K562 (cell line): ENCODE data around the gene BLTP3B. TPM values are rescaled to one million over a fixed set of nuclear protein-coding genes. Genes with fewer than 3 reads are reported as not detected.

ENCODE experiments used
- ATAC-seq: fragments of 200-7000 bp; cut with Tn5 transposase; 3 replicates; pipeline ENCODE4 v1.9.1; 2020; ENCODE audit warnings: moderate library complexity
- BruUV-seq: library from RNA; stranded (reverse); fragments of 400-500 nt; replicated peaks from 2 replicates; lab custom pipeline; 2021; lab: Mats Ljungman, UMichigan
- CTCF ChIA-PET: fragments of 300-600 bp; formaldehyde crosslinking; extraction: SDS; loops from one replicate; lab custom pipeline; 2021; ENCODE audit warnings: low intra/inter-chr PET ratio; lab: Yijun Ruan, JAX
- POLR2A ChIA-PET: fragments of 300-600, 350-650 bp; sonication (Branson Sonifier 250); formaldehyde crosslinking; extraction: SDS; loops from one replicate; lab custom pipeline; 2021; ENCODE audit warnings: antibody characterized with exemption, inconsistent platforms; lab: Yijun Ruan, JAX
- DNase-seq, 4 experiments: peaks; one replicate each; pipeline versions ENCODE4 v3.0.0 to v3.0.0-alpha.2; 2011 to 2018; ENCODE audit warnings: low spot score in 3 of 4, mixed read lengths in 3 of 4; ENCODE audit errors: extremely low read depth in 1 of 4
- FAIRE-seq: peaks from 2 replicates; lab custom pipeline; 2011; peaks lifted over from hg19 to GRCh38; lab: Jason Lieb, UNC
- H2AFZ ChIP-seq: 2 replicates; pipeline ENCODE4 v1.6.0; 2011; ENCODE audit warnings: low read depth, low read length, control low read depth, inconsistent platforms
- H3K27ac ChIP-seq: fragments of 200-600 bp; 3 replicates; pipeline ENCODE4 v1.8.0; 2011; ENCODE audit warnings: low read depth, mild to moderate bottlenecking, control low read depth, inconsistent platforms, low read length, moderate library complexity, mixed read lengths; ENCODE audit errors: extremely low read depth
- H3K27me3 ChIP-seq, 2 experiments: fragments of 300-600 bp in 1 of 2; 2 replicates in 1 of 2; 3 replicates in 1 of 2; pipeline versions ENCODE4 v1.6.0 to v1.8.0; 2011; ENCODE audit warnings: inconsistent platforms in 2 of 2, low read length in 2 of 2, mild to moderate bottlenecking in 1 of 2, mixed read lengths in 1 of 2, moderate library complexity in 1 of 2; ENCODE audit not compliant: control insufficient read depth in 2 of 2, insufficient read depth in 2 of 2
- H3K36me3 ChIP-seq: fragments of 300-600 bp; 3 replicates; pipeline ENCODE4 v1.8.0; 2011; ENCODE audit warnings: mild to moderate bottlenecking, low read length, inconsistent platforms; ENCODE audit not compliant: control insufficient read depth, insufficient read depth
- H3K4me1 ChIP-seq, 2 experiments: fragments of 200-600 bp in 1 of 2; replicated peaks in 1 of 2; 2 replicates in 1 of 2; 3 replicates in 1 of 2; pipeline versions ENCODE4 v1.5.1 to v1.8.0; 2011; ENCODE audit warnings: inconsistent platforms in 2 of 2, low read length in 2 of 2, mild to moderate bottlenecking in 1 of 2, mixed read lengths in 1 of 2, moderate library complexity in 1 of 2; ENCODE audit not compliant: control insufficient read depth in 2 of 2, insufficient read depth in 2 of 2
- H3K4me2 ChIP-seq: 2 replicates; pipeline ENCODE4 v1.6.1; 2011; ENCODE audit warnings: low read length, control low read depth, inconsistent platforms, mixed read lengths; ENCODE audit not compliant: insufficient read depth
- H3K4me3 ChIP-seq: fragments of 200-600 bp; sonication (generic), shearing (Covaris generic); 2 replicates; pipeline ENCODE4 v1.5.1; 2016; ENCODE audit warnings: control low read depth, inconsistent platforms
- H3K79me2 ChIP-seq: fragments of 200-600 bp; 3 replicates; pipeline ENCODE4 v1.8.0; 2011; ENCODE audit warnings: low read length, inconsistent platforms; ENCODE audit not compliant: control insufficient read depth, insufficient read depth
- H3K9ac ChIP-seq, 2 experiments: 2 replicates each; pipeline versions ENCODE4 v1.6.0 to v1.6.1; 2011; ENCODE audit warnings: low read depth in 2 of 2, low read length in 2 of 2, control low read depth in 1 of 2, inconsistent platforms in 1 of 2, mild to moderate bottlenecking in 1 of 2, mixed read lengths in 1 of 2; ENCODE audit not compliant: insufficient read depth in 1 of 2
- H3K9me1 ChIP-seq: one replicate; pipeline ENCODE4 v1.6.0; 2011; ENCODE audit warnings: inconsistent platforms, mild to moderate bottlenecking, low read length, moderate library complexity; ENCODE audit not compliant: control insufficient read depth, insufficient read depth
- H3K9me3 ChIP-seq: replicated peaks from 2 replicates; pipeline ENCODE4 v1.5.1; 2011; ENCODE audit warnings: low read depth, low read length, inconsistent platforms; ENCODE audit not compliant: control insufficient read depth, insufficient read depth
- H4K20me1 ChIP-seq: replicated peaks from 2 replicates; pipeline ENCODE4 v1.6.1; 2011; ENCODE audit warnings: low read length, inconsistent platforms, mixed read lengths; ENCODE audit not compliant: control insufficient read depth, insufficient read depth
- ARHGAP35 ChIP-seq: fragments of 450-650 bp; IDR thresholded peaks from 2 replicates; pipeline ENCODE4 v1.6.1; 2018; ENCODE audit not compliant: partially characterized antibody
- BCLAF1 ChIP-seq, 2 experiments: fragments of 450-650 bp in 1 of 2; IDR thresholded peaks; 2 replicates each; pipeline ENCODE4 v1.6.1; 2011 to 2017; ENCODE audit warnings: low read depth in 2 of 2, antibody characterized with exemption in 1 of 2, borderline replicate concordance in 1 of 2, low read length in 1 of 2, mild to moderate bottlenecking in 1 of 2, mixed read lengths in 1 of 2; ENCODE audit not compliant: control insufficient read depth in 1 of 2
- CXXC5 ChIP-seq: fragments of 250-450 bp; sonication (Bioruptor Pico); IDR thresholded peaks from 2 replicates; pipeline ENCODE4 v1.8.0; 2022; ENCODE audit warnings: inconsistent platforms, mild to moderate bottlenecking, moderate library complexity
- FIP1L1 ChIP-seq: fragments of 200-400 bp; formaldehyde crosslinking; IDR thresholded peaks from 2 replicates; pipeline ENCODE4 v1.6.1; 2018; ENCODE audit warnings: mild to moderate bottlenecking, low read depth, low read length; ENCODE audit not compliant: poor library complexity, severe bottlenecking
- FOXJ3 ChIP-seq: sonication (generic); formaldehyde crosslinking; IDR thresholded peaks from 2 replicates; pipeline ENCODE4 v1.4.0; 2020; ENCODE audit warnings: mild to moderate bottlenecking, missing genetic modification reagents
- MTF1 ChIP-seq: fragments of 250-450 bp; sonication (Bioruptor Pico); IDR thresholded peaks from 2 replicates; pipeline ENCODE4 v1.9.0; 2021; ENCODE audit warnings: moderate library complexity, mild to moderate bottlenecking, inconsistent platforms, borderline replicate concordance
- NCOA1 ChIP-seq: fragments of 450-650 bp; IDR thresholded peaks from 2 replicates; pipeline ENCODE4 v1.6.1; 2016; ENCODE audit warnings: low read depth
- NFYB ChIP-seq: IDR thresholded peaks from 2 replicates; pipeline ENCODE4 v1.6.1; 2011; ENCODE audit warnings: mild to moderate bottlenecking, moderate library complexity; ENCODE audit not compliant: insufficient read length; ENCODE audit errors: extremely low read depth
- PTTG1 ChIP-seq: fragments of 450-650 bp; IDR thresholded peaks from 2 replicates; pipeline ENCODE4 v1.6.1; 2016; ENCODE audit warnings: low read depth, mild to moderate bottlenecking, missing genetic modification characterization, missing compliant biosample characterization
- RBM39 ChIP-seq: fragments of 200-400 bp; formaldehyde crosslinking; optimal IDR thresholded peaks from 2 replicates; pipeline ENCODE3; 2018; ENCODE audit warnings: low read depth, low read length
- SAFB ChIP-seq: fragments of 200-400 bp; formaldehyde crosslinking; IDR thresholded peaks from 2 replicates; pipeline ENCODE4 v1.6.1; 2017; ENCODE audit warnings: low read depth, low read length, borderline replicate concordance
- TAF1 ChIP-seq: IDR thresholded peaks from 2 replicates; pipeline ENCODE4 v1.6.1; 2011; ENCODE audit warnings: mild to moderate bottlenecking, low read length, moderate library complexity; ENCODE audit not compliant: insufficient read depth, control insufficient read depth, severe bottlenecking; ENCODE audit errors: extremely low read depth
- TGIF2 ChIP-seq: sonication (generic); formaldehyde crosslinking; IDR thresholded peaks from 2 replicates; pipeline ENCODE4 v1.8.1; 2022; ENCODE audit warnings: mild to moderate bottlenecking, missing genetic modification reagents, moderate library complexity
- ZEB2 ChIP-seq: fragments of 450-650 bp; IDR thresholded peaks from 2 replicates; pipeline ENCODE4 v1.6.1; 2016
- ZNF507 ChIP-seq: conservative IDR thresholded peaks from 2 replicates; pipeline ENCODE4 v1.6.1; 2017; ENCODE audit warnings: missing genetic modification characterization, missing compliant biosample characterization
- WGBS: fragments of 100-300 bp; shearing (Covaris generic); methylation state at CpG from one replicate; pipeline ENCODE4 v1.1.6; 2016; ENCODE audit warnings: low coverage, mixed read lengths; ENCODE audit not compliant: insufficient coverage; ENCODE audit errors: missing lambda C conversion rate; 5-methylcytosine and 5-hydroxymethylcytosine counted together
- in situ Hi-C: fragments of 300-500 bp; cut with MboI; formaldehyde crosslinking; loops from 4 replicates; pipeline ENCODE4 v1.15.0; 2018; ENCODE audit warnings: inconsistent platforms, mixed read lengths
- intact Hi-C: fragments of 100-400 bp; cut with micrococcal nuclease; formaldehyde crosslinking; loops from 2 replicates; pipeline ENCODE4 v1.14.2; 2022
- polyA plus RNA-seq, 8 experiments: library from polyadenylated mRNA; depleted of rRNA in 4 of 8; stranded (reverse) in 5 of 8; unstranded in 3 of 8; fragments of >200 nt; fragmentation: Nextera tagmentation in 2 of 8; fragmentation: Illumina TruSeq in 1 of 8; extraction: Ambion mirVana in 2 of 8; extraction: Trizol in 1 of 8; gene quantifications; 2 replicates each; pipeline versions ENCODE4 v1.2.1 to v1.2.3, GENCODE V29; 2011 to 2014; ENCODE audit warnings: inconsistent platforms in 1 of 8, missing spikeins in 1 of 8
- total RNA-seq, 7 experiments: library from RNA; depleted of rRNA in 6 of 7; stranded (reverse); fragments of >200 nt in 6 of 7; fragmentation: Illumina TruSeq in 2 of 7; extraction: Trizol in 2 of 7; gene quantifications; 2 replicates each; pipeline versions ENCODE4 v1.2.1 to v1.2.3, GENCODE V29; 2011 to 2021; ENCODE audit warnings: low replicate concordance in 1 of 7
- TF ChIP-seq, protein P1 (sequence below): fragments of 200-800 bp; sonication (Bioruptor generic); IDR thresholded peaks from 2 replicates; pipeline ENCODE4 v1.6.1; 2017; ENCODE audit warnings: missing genetic modification characterization, missing compliant biosample characterization

Gene BLTP3B
- total and polyA plus RNA-seq, 9 of the 15 experiments (the other 6 are each of a cell fraction or from before 2014, with no cell fraction given), result 3.9 to 27.4 (median 19.7) TPM

GRCh38 chr12:100145643-100146042, 3.0 kb upstream of the BLTP3B start:
- WGBS, result 50% methylated on average over 7 of the region's 7 CpGs
- H3K9me3 ChIP-seq, result no peaks in the 10 kb centered on the region
- no peak overlapping the region for H3K9ac ChIP-seq
- intact Hi-C loops (no loop called here), in situ Hi-C loops (no loop called here)
- H3K4me2 ChIP-seq, result no peak overlapping the region
- TF ChIP-seq RBM39 (no peak), NFYB (no peak), NCOA1 (no peak), PTTG1 (no peak), TAF1 (no peak), TGIF2 (CRISPR knock-in tag) (no peak), FIP1L1 (no peak), CXXC5 (no peak), ZNF507 (no peak), SAFB (no peak), ARHGAP35 (no peak), FOXJ3 (no peak), BCLAF1 (IDR thresholded peaks at IDR 0.05; ENCODE audit: borderline replicate concordance in 1 of 2, control insufficient read depth in 1 of 2, low read depth in 2 of 2, low read length in 1 of 2) (no peak), MTF1 (CRISPR knock-in tag) (no peak), ZEB2 (no peak)
- TF ChIP-seq, protein P1, sequence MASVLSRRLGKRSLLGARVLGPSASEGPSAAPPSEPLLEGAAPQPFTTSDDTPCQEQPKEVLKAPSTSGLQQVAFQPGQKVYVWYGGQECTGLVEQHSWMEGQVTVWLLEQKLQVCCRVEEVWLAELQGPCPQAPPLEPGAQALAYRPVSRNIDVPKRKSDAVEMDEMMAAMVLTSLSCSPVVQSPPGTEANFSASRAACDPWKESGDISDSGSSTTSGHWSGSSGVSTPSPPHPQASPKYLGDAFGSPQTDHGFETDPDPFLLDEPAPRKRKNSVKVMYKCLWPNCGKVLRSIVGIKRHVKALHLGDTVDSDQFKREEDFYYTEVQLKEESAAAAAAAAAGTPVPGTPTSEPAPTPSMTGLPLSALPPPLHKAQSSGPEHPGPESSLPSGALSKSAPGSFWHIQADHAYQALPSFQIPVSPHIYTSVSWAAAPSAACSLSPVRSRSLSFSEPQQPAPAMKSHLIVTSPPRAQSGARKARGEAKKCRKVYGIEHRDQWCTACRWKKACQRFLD, result no peak
- H3K36me3 ChIP-seq, result no peaks in the 10 kb centered on the region
- DNase-seq (no peak), FAIRE-seq (no peak), ATAC-seq (no peak)
- H3K4me1 ChIP-seq, result peaks cover 8 to 15% of the 10 kb centered on the region in 2 experiments; a peak in 4 of 5 replicates
- peaks cover 20% of the 10 kb centered on the region for H3K79me2 ChIP-seq
- no peaks in the 10 kb centered on the region for H3K9me1 ChIP-seq
- H3K4me3 ChIP-seq, result no peak overlapping the region
- POLR2A ChIA-PET, result interaction anchor here (0.9 to 1.2 kb wide), 3 partner anchors 9 to 17 kb away, joined by 3 to 5 read pairs (median 3); no protein-coding TSS in a partner anchor
- CTCF ChIA-PET, result no interaction called here
- H3K27me3 ChIP-seq, result no peaks in the 10 kb centered on the region
- no peak overlapping the region for H3K27ac ChIP-seq
- no peak overlapping the region for H2AFZ ChIP-seq
- no TSS peak for BruUV-seq
- no peaks in the 10 kb centered on the region for H4K20me1 ChIP-seq
